ENCODE data around the gene PCSK6.

DNA sequence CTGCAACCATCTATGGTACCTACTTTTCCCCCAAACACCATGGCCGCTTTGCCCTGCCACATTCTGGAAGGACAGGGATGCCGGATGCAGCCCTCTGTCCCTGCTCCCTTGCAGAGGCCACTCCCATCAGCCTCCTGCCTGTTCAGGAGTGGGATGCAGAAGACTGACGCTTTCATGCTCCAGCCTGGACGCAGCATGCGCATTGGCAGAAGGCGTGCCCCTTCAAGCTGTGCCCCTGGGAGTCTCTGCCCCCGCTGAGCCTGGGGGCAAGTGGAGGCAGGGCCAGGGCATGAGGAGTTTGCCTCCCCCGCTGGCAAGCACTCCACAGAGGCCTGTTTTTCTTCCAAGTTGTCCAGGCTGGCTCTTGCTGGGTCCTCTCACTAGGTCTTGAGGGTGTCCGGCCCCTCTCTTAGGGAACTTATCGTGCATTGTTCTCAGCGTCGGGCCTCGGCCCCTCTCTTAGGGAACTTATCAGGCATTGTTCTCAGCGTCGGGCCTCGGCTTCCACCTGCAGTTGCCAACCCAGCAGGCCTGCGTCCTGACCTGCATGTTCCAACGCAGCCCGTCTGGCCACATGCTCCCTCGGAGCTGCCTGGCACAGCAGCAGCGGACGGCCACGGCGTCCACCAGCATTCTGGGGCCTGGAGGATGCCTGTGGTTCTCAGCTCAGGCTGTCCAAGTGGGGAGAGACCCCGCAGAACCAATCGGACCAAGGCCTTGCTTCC, 179.9 kb downstream of the PCSK6 start:
- no peak for TF ChIP-seq ISL1 (CRISPR knock-in tag; IDR thresholded peaks at IDR 0.05)
- no peak for TF ChIP-seq ESRRG (CRISPR knock-in tag; IDR thresholded peaks at IDR 0.05)
- TF ChIP-seq CREB5 (CRISPR knock-in tag; IDR thresholded peaks at IDR 0.05; ENCODE audit: low read depth), result no peak
- TF ChIP-seq OSR1 (CRISPR knock-in tag; IDR thresholded peaks at IDR 0.05), result no peak
- TF ChIP-seq RARB (CRISPR knock-in tag; IDR thresholded peaks at IDR 0.05), result no peak

Measured in SK-N-SH treated with all-trans-retinoic acid at 6 μM for 48 hours (cell line).